ENCODE data around the gene CROCC2.

DNA sequence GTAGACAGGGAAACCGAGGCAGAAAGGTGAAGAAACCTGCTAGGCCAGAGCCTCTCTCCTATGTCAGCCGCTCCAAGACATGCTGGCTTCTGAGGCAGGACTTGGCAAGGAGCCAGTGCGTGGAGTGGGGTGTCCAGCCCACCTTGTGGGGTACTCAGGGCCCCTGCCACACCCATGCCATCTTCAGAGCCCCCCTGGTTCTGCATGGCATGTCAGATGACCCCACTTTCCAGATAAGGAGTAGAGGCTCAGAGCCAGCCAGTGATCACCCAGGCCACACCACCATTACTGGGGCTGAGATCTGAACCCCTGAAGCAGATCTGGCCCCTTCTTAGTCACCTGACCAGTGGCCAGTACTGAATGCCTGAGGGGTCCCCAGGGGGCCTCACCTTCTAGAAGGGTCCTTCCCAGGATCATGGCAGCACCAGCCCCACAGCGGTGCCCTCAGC, 14.7 kb downstream of the CROCC2 start:
- TF ChIP-seq, protein P1, sequence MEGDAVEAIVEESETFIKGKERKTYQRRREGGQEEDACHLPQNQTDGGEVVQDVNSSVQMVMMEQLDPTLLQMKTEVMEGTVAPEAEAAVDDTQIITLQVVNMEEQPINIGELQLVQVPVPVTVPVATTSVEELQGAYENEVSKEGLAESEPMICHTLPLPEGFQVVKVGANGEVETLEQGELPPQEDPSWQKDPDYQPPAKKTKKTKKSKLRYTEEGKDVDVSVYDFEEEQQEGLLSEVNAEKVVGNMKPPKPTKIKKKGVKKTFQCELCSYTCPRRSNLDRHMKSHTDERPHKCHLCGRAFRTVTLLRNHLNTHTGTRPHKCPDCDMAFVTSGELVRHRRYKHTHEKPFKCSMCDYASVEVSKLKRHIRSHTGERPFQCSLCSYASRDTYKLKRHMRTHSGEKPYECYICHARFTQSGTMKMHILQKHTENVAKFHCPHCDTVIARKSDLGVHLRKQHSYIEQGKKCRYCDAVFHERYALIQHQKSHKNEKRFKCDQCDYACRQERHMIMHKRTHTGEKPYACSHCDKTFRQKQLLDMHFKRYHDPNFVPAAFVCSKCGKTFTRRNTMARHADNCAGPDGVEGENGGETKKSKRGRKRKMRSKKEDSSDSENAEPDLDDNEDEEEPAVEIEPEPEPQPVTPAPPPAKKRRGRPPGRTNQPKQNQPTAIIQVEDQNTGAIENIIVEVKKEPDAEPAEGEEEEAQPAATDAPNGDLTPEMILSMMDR (IDR thresholded peaks at IDR 0.05; ENCODE audit: low read length), result no peak
- no peak for TF ChIP-seq EZH2 (IDR thresholded peaks at IDR 0.05; ENCODE audit: borderline replicate concordance, low read length)
